GM12873 (cell line): Measurements from ENCODE around the gene ATP2B1.

ENCODE experiments used
- CTCF ChIP-seq: IDR thresholded peaks from 2 replicates; pipeline ENCODE4 v1.5.1; 2012; ENCODE audit warnings: low read depth, mild to moderate bottlenecking, moderate library complexity, low read length, control low read depth; ENCODE audit not compliant: insufficient read depth; ENCODE audit errors: missing control alignments

ATP2B1 gene

GRCh38 chr12:89748791-89749190 is 40.2 kb upstream of the ATP2B1 start:
- TF ChIP-seq CTCF = no peak

GRCh38 chr12:89745286-89745685 is 36.6 kb upstream of the ATP2B1 start:
- no peak for TF ChIP-seq CTCF

GRCh38 chr12:89742337-89743022 is 33.8 kb upstream of the ATP2B1 start:
- no peak for TF ChIP-seq CTCF

- no peak for TF ChIP-seq CTCF
Measured at GRCh38 chr12:89740943-89741342, 32.3 kb upstream of the ATP2B1 start.

GRCh38 chr12:89736995-89737394 is 28.4 kb upstream of the ATP2B1 start:
- no peak for TF ChIP-seq CTCF

- TF ChIP-seq CTCF = no peak
Measured at GRCh38 chr12:89733579-89734201, 25.1 kb upstream of the ATP2B1 start.

- TF ChIP-seq CTCF = no peak
Measured at GRCh38 chr12:89732522-89732921, 23.9 kb upstream of the ATP2B1 start.
